OCI-LY1 (cell line): Measurements from ENCODE around the gene CCDC33.

Experiments used
- CTCF ChIP-seq: fragments of 200-600 bp; sonication (generic), shearing (Covaris generic); IDR thresholded peaks from 2 replicates; pipeline ENCODE4 v1.5.1; 2017; ENCODE audit warnings: mild to moderate bottlenecking, antibody characterized with exemption, low read length, moderate library complexity, mixed read lengths
- EZH2 ChIP-seq: fragments of 200-600 bp; sonication (generic), shearing (Covaris generic); IDR thresholded peaks from 2 replicates; pipeline ENCODE4 v1.8.0; 2017; ENCODE audit warnings: borderline replicate concordance, mixed run types, mild to moderate bottlenecking, antibody characterized with exemption, low read length, moderate library complexity, mixed read lengths

GRCh38 chr15:74257623-74258022, 21.5 kb downstream of the CCDC33 start:
- TF ChIP-seq CTCF (no peak), EZH2 (no peak)
